H1 (cell line): ENCODE measurements around the gene BCAS1. TPM values are rescaled to one million over a fixed set of nuclear protein-coding genes. Genes with fewer than 3 reads are reported as not detected.

ENCODE experiments used
- CTCF ChIA-PET: fragments of 300-600 bp; sonication (Branson Sonifier 250); formaldehyde crosslinking; loops from one replicate; lab custom pipeline; 2021; ENCODE audit not compliant: partially characterized antibody; lab: Charles Lee
- POLR2A ChIA-PET: fragments of 300-600 bp; sonication (Branson Sonifier 250); formaldehyde crosslinking; loops from one replicate; lab custom pipeline; 2021; ENCODE audit warnings: inconsistent platforms; ENCODE audit not compliant: partially characterized antibody; lab: Charles Lee
- DNase-seq, 2 experiments: peaks; one replicate each; pipeline versions ENCODE4 v3.0.0 to v3.0.0-alpha.2; 2010 to 2022; ENCODE audit warnings: low spot score in 2 of 2, low read depth in 1 of 2, mixed read lengths in 1 of 2
- FAIRE-seq: peaks from 2 replicates; lab custom pipeline; 2011; peaks lifted over from hg19 to GRCh38; lab: Jason Lieb, UNC
- H2AFZ ChIP-seq: 2 replicates; pipeline ENCODE4 v1.8.1; 2012; ENCODE audit warnings: low read length, inconsistent platforms
- H2AK5ac ChIP-seq: 2 replicates; pipeline ENCODE4 v1.6.1; 2013; ENCODE audit warnings: low read depth, low read length
- H2BK120ac ChIP-seq: replicated peaks from 2 replicates; pipeline ENCODE3; 2013; ENCODE audit warnings: low read depth, low read length, inconsistent platforms
- H2BK12ac ChIP-seq: 2 replicates; pipeline ENCODE4 v1.6.1; 2013; ENCODE audit warnings: low read depth, low read length
- H2BK15ac ChIP-seq: 2 replicates; pipeline ENCODE4 v1.6.1; 2013; ENCODE audit warnings: low read length
- H2BK20ac ChIP-seq: 2 replicates; pipeline ENCODE4 v1.6.1; 2013; ENCODE audit warnings: low read length
- H2BK5ac ChIP-seq: 2 replicates; pipeline ENCODE4 v1.6.1; 2013; ENCODE audit warnings: low read depth, low read length
- H3K14ac ChIP-seq: 2 replicates; pipeline ENCODE4 v1.6.1; 2013; ENCODE audit warnings: inconsistent platforms; ENCODE audit not compliant: insufficient read length
- H3K18ac ChIP-seq: 2 replicates; pipeline ENCODE4 v1.6.1; 2013; ENCODE audit warnings: low read length; ENCODE audit errors: extremely low read depth
- H3K23ac ChIP-seq: 2 replicates; pipeline ENCODE4 v1.6.1; 2013; ENCODE audit warnings: inconsistent platforms; ENCODE audit not compliant: insufficient read length
- H3K23me2 ChIP-seq: 2 replicates; pipeline ENCODE4 v1.6.1; 2013; ENCODE audit warnings: low read depth, low read length
- H3K27ac ChIP-seq: 2 replicates; pipeline ENCODE4 v1.6.1; 2011; ENCODE audit warnings: low read depth, low read length, inconsistent platforms
- H3K27me3 ChIP-seq, 4 experiments: replicated peaks in 1 of 4; 1 replicate in 1 of 4; 2 replicates in 3 of 4; pipeline versions ENCODE4 v1.6.1 to v1.8.1; 2011 to 2013; ENCODE audit warnings: low read length in 3 of 4, mild to moderate bottlenecking in 3 of 4, inconsistent platforms in 2 of 4, mixed read lengths in 2 of 4, moderate library complexity in 1 of 4; ENCODE audit not compliant: control insufficient read depth in 3 of 4, insufficient read depth in 3 of 4; ENCODE audit errors: extremely low read depth in 1 of 4
- H3K36me3 ChIP-seq, 4 experiments: 2 replicates each; pipeline versions ENCODE4 v1.6.1 to v1.8.1; 2011 to 2013; ENCODE audit warnings: mild to moderate bottlenecking in 4 of 4, low read length in 3 of 4, moderate library complexity in 2 of 4, control low read depth in 1 of 4, inconsistent platforms in 1 of 4; ENCODE audit not compliant: insufficient read depth in 4 of 4, control insufficient read depth in 2 of 4
- H3K4ac ChIP-seq: replicated peaks from 2 replicates; pipeline ENCODE3; 2013; ENCODE audit warnings: low read length, low read depth, mixed read lengths, inconsistent platforms; ENCODE audit not compliant: insufficient read length
- H3K4me1 ChIP-seq, 4 experiments: replicated peaks in 1 of 4; 1 replicate in 1 of 4; 2 replicates in 3 of 4; pipeline versions ENCODE4 v1.6.1 to v1.8.1; 2011 to 2013; ENCODE audit warnings: low read length in 3 of 4, inconsistent platforms in 2 of 4, mixed read lengths in 1 of 4; ENCODE audit not compliant: insufficient read depth in 4 of 4, control insufficient read depth in 3 of 4
- H3K4me2 ChIP-seq, 2 experiments: 2 replicates each; pipeline versions ENCODE4 v1.6.1 to v1.8.1; 2011 to 2013; ENCODE audit warnings: low read depth in 2 of 2, low read length in 2 of 2, control low read depth in 1 of 2, inconsistent platforms in 1 of 2, mild to moderate bottlenecking in 1 of 2; ENCODE audit not compliant: insufficient read depth in 1 of 2
- H3K4me3 ChIP-seq, 4 experiments: fragments of 200-600, 300-600 bp in 1 of 4; sonication (generic), shearing (Covaris generic), sonication (Bioruptor Twin) in 1 of 4; 2 replicates each; pipeline versions ENCODE4 v1.5.1 to v1.8.1; 2011 to 2016; ENCODE audit warnings: low read length in 4 of 4, low read depth in 3 of 4, control low read depth in 2 of 4, inconsistent platforms in 2 of 4, mild to moderate bottlenecking in 2 of 4, mixed read lengths in 1 of 4, moderate library complexity in 1 of 4; ENCODE audit not compliant: insufficient read depth in 2 of 4; ENCODE audit errors: extremely low read depth in 1 of 4
- H3K56ac ChIP-seq: replicated peaks from 2 replicates; pipeline ENCODE3; 2013; ENCODE audit warnings: low read depth, mild to moderate bottlenecking, mixed read lengths, low read length, inconsistent platforms; ENCODE audit not compliant: insufficient read length
- H3K79me1 ChIP-seq: 2 replicates; pipeline ENCODE4 v1.6.1; 2013; ENCODE audit warnings: low read depth, low read length, control low read depth
- H3K79me2 ChIP-seq, 2 experiments: 2 replicates each; pipeline versions ENCODE4 v1.6.1 to v1.8.1; 2012 to 2013; ENCODE audit warnings: low read length in 2 of 2, mild to moderate bottlenecking in 2 of 2, inconsistent platforms in 1 of 2; ENCODE audit not compliant: insufficient read depth in 2 of 2, control insufficient read depth in 1 of 2
- H3K9ac ChIP-seq, 4 experiments: replicated peaks in 1 of 4; 1 replicate in 1 of 4; 2 replicates in 3 of 4; pipeline versions ENCODE4 v1.6.1 to v1.8.1; 2011 to 2013; ENCODE audit warnings: low read depth in 3 of 4, low read length in 3 of 4, control low read depth in 2 of 4, mild to moderate bottlenecking in 2 of 4, moderate library complexity in 2 of 4, inconsistent platforms in 1 of 4; ENCODE audit errors: extremely low read depth in 1 of 4
- H3K9me3 ChIP-seq, 2 experiments: 2 replicates each; pipeline versions ENCODE4 v1.6.1 to v1.8.1; 2012 to 2013; ENCODE audit warnings: mild to moderate bottlenecking in 2 of 2, moderate library complexity in 2 of 2, control low read depth in 1 of 2, inconsistent platforms in 1 of 2, low read depth in 1 of 2, low read length in 1 of 2, mixed read lengths in 1 of 2; ENCODE audit not compliant: insufficient read depth in 2 of 2
- H4K20me1 ChIP-seq, 2 experiments: replicated peaks in 1 of 2; 2 replicates each; pipeline versions ENCODE3 to v1.8.1; 2011 to 2013; ENCODE audit warnings: inconsistent platforms in 2 of 2, low read length in 2 of 2, mild to moderate bottlenecking in 1 of 2; ENCODE audit not compliant: insufficient read depth in 2 of 2, control insufficient read depth in 1 of 2
- H4K5ac ChIP-seq: 2 replicates; pipeline ENCODE4 v1.6.1; 2013; ENCODE audit warnings: low read length, low read depth, mixed read lengths, inconsistent platforms; ENCODE audit not compliant: insufficient read length
- H4K8ac ChIP-seq: 2 replicates; pipeline ENCODE4 v1.8.0; 2013; ENCODE audit warnings: mild to moderate bottlenecking, moderate library complexity, low read length, inconsistent platforms; ENCODE audit not compliant: insufficient read depth; ENCODE audit errors: extremely low read depth
- H4K91ac ChIP-seq: replicated peaks from 2 replicates; pipeline ENCODE3; 2013; ENCODE audit warnings: low read length, mixed read lengths, inconsistent platforms; ENCODE audit not compliant: insufficient read length
- ASH2L ChIP-seq: fragments of 200-600, 300-600 bp; sonication (generic); IDR thresholded peaks from one replicate; pipeline ENCODE4 v1.7.1; 2017; ENCODE audit warnings: low read length
- HDAC2 ChIP-seq, 2 experiments: fragments of 300-600 bp in 1 of 2; sonication (generic) in 1 of 2; IDR thresholded peaks; 2 replicates each; pipeline ENCODE4 v1.6.1; 2011 to 2012; ENCODE audit warnings: low read depth in 2 of 2, low read length in 2 of 2, mild to moderate bottlenecking in 2 of 2, moderate library complexity in 2 of 2, borderline replicate concordance in 1 of 2, inconsistent platforms in 1 of 2
- KDM1A ChIP-seq: fragments of 200-600, 300-600 bp; sonication (generic); IDR thresholded peaks from 2 replicates; pipeline ENCODE4 v1.7.1; 2016; ENCODE audit warnings: mild to moderate bottlenecking, low read length, borderline replicate concordance
- WGBS, 2 experiments: shearing (Covaris generic) in 1 of 2; methylation state at CpG; one replicate each; pipeline versions ENCODE4 v1.1.6 to v1.1.7; 2013 to 2015; ENCODE audit warnings: low lambda C conversion rate in 2 of 2, mixed read lengths in 2 of 2, inconsistent platforms in 1 of 2, low coverage in 1 of 2, missing lambda C conversion rate in 1 of 2; ENCODE audit not compliant: insufficient replicate concordance in 2 of 2, insufficient coverage in 1 of 2, insufficient read length in 1 of 2; ENCODE audit errors: extremely low coverage in 1 of 2, missing lambda C conversion rate in 1 of 2; 5-methylcytosine and 5-hydroxymethylcytosine counted together
- long read RNA-seq, 2 experiments: library from RNA in 1 of 2; library from capped mRNA in 1 of 2; stranded (forward); transcript quantifications; one replicate each; pipeline ENCODE4 v2.0.0, GENCODE V29; 2021; ENCODE audit warnings: inconsistent platforms in 1 of 2
- polyA minus RNA-seq, 3 experiments: library from RNA; depleted of rRNA, polyadenylated mRNA; stranded (reverse); fragments of >200 nt; gene quantifications; 1 replicate in 2 of 3; 2 replicates in 1 of 3; pipeline ENCODE4 v1.2.3, GENCODE V29; 2011
- polyA plus RNA-seq, 7 experiments: library from polyadenylated mRNA; depleted of rRNA in 3 of 7; stranded (reverse) in 5 of 7; unstranded in 2 of 7; fragments of >200 nt in 5 of 7; fragments of 200-250 nt in 2 of 7; gene quantifications; 1 replicate in 5 of 7; 2 replicates in 1 of 7; 4 replicates in 1 of 7; pipeline versions ENCODE4 v1.2.1 to v1.2.3, GENCODE V29; 2011 to 2013; ENCODE audit warnings: missing spikeins in 2 of 7, mixed read lengths in 2 of 7
- total RNA-seq: library from RNA; stranded (reverse); fragmentation: NEBNext Ultra II Directional; extraction: Animal tissue kit (Norgen Biotek cat#: 25700); gene quantifications from 2 replicates; pipeline ENCODE4 v1.2.1, GENCODE V29; 2021

Gene BCAS1
- 0.19 and 0.27 TPM in 2 replicates for total RNA-seq
- polyA plus RNA-seq (2011; rRNA removed), result 0.06 and 0.08 TPM in 2 replicates
- 0.03 TPM for polyA plus RNA-seq (2011; cell fraction: cytosol; rRNA removed)
- polyA plus RNA-seq (2011; cell fraction: nucleus; rRNA removed), result 0.10 TPM
- 0.25 to 0.48 TPM (median 0.38 TPM) in 3 of 4 replicates, not detected in the other for polyA plus RNA-seq (2012, experiment 1 of 2)
- polyA plus RNA-seq (2012, experiment 2 of 2), result not detected
- 0.20 TPM for polyA plus RNA-seq (2013, experiment 1 of 2)
- polyA plus RNA-seq (2013, experiment 2 of 2), result 0.18 TPM
- polyA minus RNA-seq (2011; rRNA and poly(A)+ RNA removed), result 0.02 and 0.06 TPM in 2 replicates
- not detected for polyA minus RNA-seq (2011; cell fraction: cytosol; rRNA and poly(A)+ RNA removed)
- polyA minus RNA-seq (2011; cell fraction: nucleus; rRNA and poly(A)+ RNA removed), result 0.30 TPM
- long read RNA-seq, experiment 1, result 0 reads
- long read RNA-seq, experiment 2, partial matches to known transcripts, result 0 of 1 reads
- long read RNA-seq, experiment 2, other reads (novel, unspliced or antisense), result 1 of 1 reads

GRCh38 chr20:54070187-54070987, at the start of gene BCAS1:
Gene BCAS1 (minus strand): TSS chr20:54070594. CDS start chr20:54058718, 11,876 bp downstream.
- peak within 1 kb of the TSS; percentile 15 for H3K4ac ChIP-seq
- no peak within 1 kb of the TSS for H3K23ac ChIP-seq
- FAIRE-seq, result no peak
- H3K4me3 ChIP-seq, result no peak within 1 kb of the TSS; a peak in 1 of 8 replicates
- H3K79me2 ChIP-seq, result no peaks in the 10 kb centered on the region
- H2BK20ac ChIP-seq, result 0 out of 2 replicates have a peak within 1 kb of the TSS, but pooled peaks have one; percentile 34
- H3K27me3 ChIP-seq, result no peaks in the 10 kb centered on the region
- WGBS, 2 experiments, result 84% methylated on average over 10 of the region's 11 CpGs; no CpG with 5 or more reads in 1 of the 2 experiments
- no peak within 1 kb of the TSS for H2BK120ac ChIP-seq
- CTCF ChIA-PET, result interaction anchor here (1.0 to 1.4 kb wide), 3 partner anchors 27 to 129 kb away, joined by 3 to 5 read pairs (median 3); no protein-coding TSS in a partner anchor
- no peaks in the 10 kb centered on the region for H3K79me1 ChIP-seq
- POLR2A ChIA-PET, result no interaction called here
- H2BK5ac ChIP-seq, result peak within 1 kb of the TSS; percentile 42; the same call in 1 of the 2 replicates
- H3K4me2 ChIP-seq, result peak within 1 kb of the TSS; percentile 7 to 38; a peak in 2 of 4 replicates
- H2AFZ ChIP-seq, result peak within 1 kb of the TSS; percentile 67; the same call in 1 of the 2 replicates
- 0 out of 2 replicates have a peak within 1 kb of the TSS, but pooled peaks have one; percentile 20 for H2BK15ac ChIP-seq
- no peak within 1 kb of the TSS for H4K5ac ChIP-seq
- H2BK12ac ChIP-seq, result peak within 1 kb of the TSS; percentile 52; the same call in 1 of the 2 replicates
- H3K27ac ChIP-seq, result 0 out of 2 replicates have a peak within 1 kb of the TSS, but pooled peaks have one; percentile 17
- H3K9ac ChIP-seq, result no peak within 1 kb of the TSS
- DNase-seq, result peak in 1 of 2 experiments; percentile 48
- no peaks in the 10 kb centered on the region for H3K23me2 ChIP-seq
- H3K4me1 ChIP-seq, result peaks cover 10 to 28% (median 17%) of the 10 kb centered on the region in 4 experiments
- peak within 1 kb of the TSS; percentile 52; the same call in 1 of the 2 replicates for H3K18ac ChIP-seq
- H3K14ac ChIP-seq, result no peak within 1 kb of the TSS
- no peak within 1 kb of the TSS for H3K56ac ChIP-seq
- H2AK5ac ChIP-seq, result no peak within 1 kb of the TSS
- H3K36me3 ChIP-seq, result no peaks in the 10 kb centered on the region
- H4K20me1 ChIP-seq, result no peaks in the 10 kb centered on the region
- no peak within 1 kb of the TSS for H4K8ac ChIP-seq
- TF ChIP-seq HDAC2 (IDR thresholded peaks at IDR 0.05; ENCODE audit: borderline replicate concordance in 1 of 2, low read depth in 2 of 2, low read length in 2 of 2) (peak in 1 of 2 experiments; percentile 41; a peak in 1 of 4 replicates), KDM1A (peak; percentile 86), ASH2L (no peak)
- peak within 1 kb of the TSS; percentile 42 for H4K91ac ChIP-seq
- no peaks in the 10 kb centered on the region for H3K9me3 ChIP-seq
